Left cardiac atrium (tissue), 4 donors: ENCODE results near the gene CPNE2. TPM values are rescaled to one million over a fixed set of nuclear protein-coding genes. Genes with fewer than 3 reads are reported as not detected.
A peak's percentile ranks its signal among the peaks of the same experiment; 100 is the strongest.

Experiments used
- ATAC-seq, 2 donors: fragments of 200-7000 bp; cut with Tn5 transposase; one replicate each; pipeline ENCODE4 v1.9.1; 2020; ENCODE audit warnings: mild to moderate bottlenecking in 2 of 2, moderate library complexity in 2 of 2
- DNase-seq: peaks from one replicate; pipeline ENCODE4 v3.0.0-alpha.2; 2020
- intact Hi-C, 2 donors: fragments of 100-400 bp; cut with DNase I; formaldehyde crosslinking; loops; one replicate each; pipeline versions ENCODE4 v1.14.1 to v1.15.1; 2022 to 2023
- total RNA-seq, 2 donors: library from RNA; stranded (reverse); fragmentation: NEBNext Ultra II Directional; extraction: Animal tissue kit (Norgen Biotek cat#: 25700); gene quantifications; one replicate each; pipeline ENCODE4 v1.2.1, GENCODE V29; 2021
- donor health status: DM: no; HTN: yes; CAD: no.
- donor health status: DM: no; HTN: yes; CAD: no; lungs with severe emphysema.
- donor health status: DM: yes; HTN: yes; CAD: no.
- donor health status: Dilated cardiomyopathy.

The CPNE2 gene
- total RNA-seq, 2 donors from 2014 or later: 16.1 to 17.6 TPM

GRCh38 chr16:57150682-57151330 lies 58.4 kb downstream of the CPNE2 start:
- ATAC-seq (no peak), DNase-seq (no peak)
- intact Hi-C loops: no loop called here

- no peak for ATAC-seq
- DNase-seq: no peak
- intact Hi-C loops: no loop called here
Measured at GRCh38 chr16:57151369-57151768, 59.0 kb downstream of the CPNE2 start.

- DNase-seq (no peak), ATAC-seq (no peak)
- intact Hi-C loops: no loop called here
Measured at GRCh38 chr16:57152096-57153093, 60.0 kb downstream of the CPNE2 start.

DNA sequence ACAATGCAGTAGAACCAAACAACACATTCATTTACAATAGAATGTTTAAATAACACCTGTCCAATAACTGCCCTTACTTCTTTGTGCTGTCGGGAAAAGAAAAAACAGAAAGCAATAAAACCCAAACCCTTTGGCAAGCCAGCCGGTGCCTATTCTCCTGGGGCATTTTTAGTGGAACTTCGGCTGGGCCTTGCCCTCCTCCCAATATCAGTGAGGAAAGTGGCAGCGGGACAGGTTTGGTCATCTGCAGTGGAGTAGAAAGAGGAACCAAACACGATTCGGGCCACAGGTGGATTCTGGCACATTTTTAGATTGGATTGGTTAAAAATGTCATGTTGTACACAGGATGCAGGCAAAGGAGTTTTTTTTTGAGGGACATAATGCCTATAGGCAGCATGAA lies 61.5 kb downstream of the CPNE2 start:
- no peak for ATAC-seq
- no peak for DNase-seq
- intact Hi-C loops: no loop called here

DNA sequence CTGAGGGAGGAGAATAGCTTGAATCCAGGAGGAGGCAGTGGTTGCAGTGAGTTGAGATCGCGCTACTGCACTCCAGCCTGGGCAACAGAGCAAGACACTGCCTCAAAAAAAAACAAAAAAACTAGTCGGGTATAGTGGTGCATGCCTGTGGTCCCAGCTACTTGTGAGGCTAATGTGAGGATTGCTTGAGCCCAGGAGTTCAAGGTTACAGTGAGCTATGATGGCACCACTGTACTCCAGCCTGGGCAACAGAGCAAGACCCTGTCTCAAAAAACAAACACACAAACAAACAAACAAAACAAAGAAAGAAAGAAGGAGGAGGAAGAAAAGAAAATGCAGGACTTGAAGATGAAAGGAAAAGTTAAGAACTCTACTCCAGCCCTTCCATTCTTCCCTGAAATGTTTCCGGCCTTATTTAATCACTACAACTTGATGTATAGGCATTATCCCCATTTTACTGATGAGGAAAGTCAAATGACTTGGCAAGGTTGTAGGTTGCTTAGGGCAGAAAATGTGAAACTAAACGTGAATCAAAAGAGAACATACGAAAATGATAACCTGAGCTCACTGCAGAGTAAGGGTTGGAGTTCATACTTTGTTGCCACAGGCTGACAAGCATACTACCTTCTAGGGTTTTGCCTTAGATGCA lies 63.4 kb downstream of the CPNE2 start:
- intact Hi-C loops: no loop called here
- ATAC-seq: no peak
- DNase-seq: no peak

DNA sequence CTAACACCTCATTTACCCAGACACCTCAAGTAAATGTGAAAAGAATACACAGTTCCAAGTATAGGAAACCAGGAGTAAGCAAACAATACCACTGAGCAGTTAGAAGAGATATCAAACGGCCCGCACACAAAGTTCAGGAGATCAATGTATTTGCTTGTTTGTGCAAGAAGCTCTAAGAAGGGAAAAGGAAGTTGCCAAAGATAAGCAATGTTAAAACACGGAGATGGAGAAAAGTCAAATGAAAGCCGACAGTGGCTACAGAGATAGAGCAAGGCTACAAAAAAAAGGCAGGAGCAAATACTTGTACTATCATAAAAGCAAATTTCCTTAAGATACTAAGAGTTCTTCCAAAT lies 63.9 kb downstream of the CPNE2 start:
- ATAC-seq (no peak), DNase-seq (no peak)
- intact Hi-C loops: no loop called here

GRCh38 chr16:57157533-57157932 lies 65.2 kb downstream of the CPNE2 start:
- intact Hi-C loops: no loop called here
- ATAC-seq: no peak
- no peak for DNase-seq

GRCh38 chr16:57159447-57159846 lies 67.1 kb downstream of the CPNE2 start:
- ATAC-seq: no peak
- intact Hi-C loops: no loop called here
- DNase-seq: no peak

DNA sequence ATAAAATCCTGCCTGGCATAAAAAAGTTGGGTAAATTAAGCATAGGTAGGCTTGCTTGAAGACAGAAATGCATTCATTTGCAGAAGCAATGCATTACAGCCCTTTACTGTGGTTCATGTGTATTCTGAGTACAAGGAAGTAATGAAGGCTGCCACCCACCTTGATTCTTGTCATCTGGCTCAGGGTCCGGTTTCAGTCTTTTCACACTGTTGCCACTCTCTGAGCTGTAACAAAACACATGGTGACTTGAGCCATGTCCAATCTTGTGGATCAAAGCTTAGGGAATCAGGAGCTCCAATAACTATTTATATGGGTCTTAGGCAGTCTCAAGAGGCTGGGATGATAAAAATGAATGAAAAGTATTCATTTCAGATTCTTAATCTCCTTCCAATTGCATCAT lies 71.5 kb downstream of the CPNE2 start:
- no peak for ATAC-seq
- no peak for DNase-seq
- intact Hi-C loops: loop anchor here in 1 of 2 donors (10.0 kb wide), 1 partner anchor 299 kb away; the partner anchor contains the start of gene SLC12A3

- intact Hi-C loops: loop anchor here in 1 of 2 donors (10.0 kb wide), 1 partner anchor 301 kb away; the partner anchor contains the start of gene SLC12A3
Measured at GRCh38 chr16:57165483-57165882, 73.1 kb downstream of the CPNE2 start.

GRCh38 chr16:57165938-57166337 lies 73.6 kb downstream of the CPNE2 start:
- intact Hi-C loops: loop anchor here (2.0 to 10.0 kb wide), 2 partner anchors 81 to 301 kb away; partner anchors contain the start of gene SLC12A3 (in 1 of the 2)
- ATAC-seq: no peak
- no peak for DNase-seq

More at GRCh38 chr16:57165483-57165882, 73.1 kb downstream of the CPNE2 start:
- no peak for DNase-seq
- ATAC-seq: no peak

- DNase-seq (no peak), ATAC-seq (peak in 1 of 2 donors; percentile 14)
- intact Hi-C loops: loop anchor here (2.0 to 10.0 kb wide), 2 partner anchors 82 to 302 kb away; partner anchors contain the start of gene SLC12A3 (in 1 of the 2)
Measured at GRCh38 chr16:57166451-57166850, 74.1 kb downstream of the CPNE2 start.

GRCh38 chr16:57166951-57167350 lies 74.6 kb downstream of the CPNE2 start:
- DNase-seq (no peak), ATAC-seq (peak; percentile 75 to 80)
- intact Hi-C loops: loop anchor here (2.0 to 10.0 kb wide), 2 partner anchors 82 to 302 kb away; partner anchors contain the start of gene SLC12A3 (in 1 of the 2)

- DNase-seq: no peak
- intact Hi-C loops: loop anchor here (2.0 to 10.0 kb wide), 2 partner anchors 83 to 303 kb away; partner anchors contain the start of gene SLC12A3 (in 1 of the 2)
- ATAC-seq: no peak
Measured at GRCh38 chr16:57167538-57167937, 75.2 kb downstream of the CPNE2 start.

GRCh38 chr16:57167953-57168352 lies 75.6 kb downstream of the CPNE2 start:
- intact Hi-C loops: loop anchor here (1.0 to 10.0 kb wide), 3 partner anchors 83 to 303 kb away; partner anchors contain the start of gene SLC12A3 (in 1 of the 2)
- ATAC-seq: peak; percentile 80

DNA sequence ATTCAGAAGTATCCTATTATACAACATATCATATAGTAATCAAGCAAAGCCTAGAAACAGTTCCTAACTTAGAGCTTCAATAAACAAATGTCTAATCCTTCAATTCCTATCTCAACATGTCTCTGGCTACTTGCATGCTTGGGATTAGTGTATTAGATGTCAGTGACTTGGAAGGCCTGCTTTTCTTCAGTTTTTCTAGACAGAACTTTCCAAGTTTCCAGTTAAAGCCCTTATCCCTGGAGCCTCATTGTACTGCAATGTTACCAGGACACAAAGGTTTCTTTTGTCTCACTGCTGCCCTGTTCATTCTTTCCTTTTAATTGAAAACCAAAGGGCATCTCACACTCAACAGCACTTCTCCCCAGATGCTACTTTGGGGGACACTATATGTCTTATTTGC lies 76.9 kb downstream of the CPNE2 start:
- DNase-seq: no peak
- ATAC-seq: no peak
- intact Hi-C loops: loop anchor here in 1 of 2 donors (10.0 kb wide), 1 partner anchor 305 kb away; the partner anchor contains the start of gene SLC12A3

More at GRCh38 chr16:57167953-57168352, 75.6 kb downstream of the CPNE2 start:
- DNase-seq: no peak

- no peak for ATAC-seq
- no peak for DNase-seq
- intact Hi-C loops: no loop called here
Measured at GRCh38 chr16:57172721-57173290, 80.4 kb downstream of the CPNE2 start.

GRCh38 chr16:57175896-57176295 lies 83.5 kb downstream of the CPNE2 start:
- ATAC-seq: no peak
- intact Hi-C loops: no loop called here
- no peak for DNase-seq

DNA sequence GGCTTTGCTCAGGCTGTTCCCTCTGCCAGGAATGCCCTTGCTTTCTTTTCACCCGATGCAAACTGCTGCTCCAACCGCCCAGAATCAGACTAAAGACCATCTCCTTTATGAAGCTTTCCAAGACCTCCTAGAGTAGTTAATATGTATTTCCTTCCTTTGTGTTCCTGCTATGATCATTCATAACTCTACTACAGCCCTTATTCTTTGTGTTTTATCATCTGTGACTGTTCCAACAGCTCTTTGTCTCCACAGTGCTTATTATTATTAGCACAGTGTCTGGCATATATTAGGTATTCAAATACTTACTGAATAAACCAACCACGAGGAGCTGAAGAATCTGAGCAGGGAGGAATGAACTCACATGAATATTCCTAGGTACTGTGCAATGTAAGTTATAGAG lies 85.8 kb downstream of the CPNE2 start:
- intact Hi-C loops: no loop called here
- no peak for DNase-seq
- ATAC-seq: no peak
